ENCODE results near the gene WRAP53. TPM values are rescaled to one million over a fixed set of nuclear protein-coding genes. Genes with fewer than 3 reads are reported as not detected.
A peak's percentile ranks its signal among the peaks of the same experiment; 100 is the strongest.

Gene WRAP53
- total RNA-seq, 1 donor from 2014 or later: 11.8 TPM

- FAIRE-seq (no peak), DNase-seq (ENCODE audit: low spot score in 2 of 2) (no peak)
Observed at GRCh38 chr17:7707446-7707845, 19.2 kb downstream of the WRAP53 start.

- FAIRE-seq (no peak), DNase-seq (ENCODE audit: low spot score in 2 of 2) (no peak)
Observed at GRCh38 chr17:7707858-7708750, 19.8 kb downstream of the WRAP53 start.

GRCh38 chr17:7709031-7709430, 20.8 kb downstream of the WRAP53 start:
- FAIRE-seq (no peak), DNase-seq (ENCODE audit: low spot score in 2 of 2) (no peak)

GRCh38 chr17:7710301-7710700, 22.0 kb downstream of the WRAP53 start:
- DNase-seq (ENCODE audit: low spot score in 2 of 2): no peak

GRCh38 chr17:7711051-7711755, 22.9 kb downstream of the WRAP53 start:
- DNase-seq (ENCODE audit: low spot score in 2 of 2): no peak
- FAIRE-seq: no peak

More at GRCh38 chr17:7710301-7710700, 22.0 kb downstream of the WRAP53 start:
- FAIRE-seq: no peak

- FAIRE-seq (no peak), DNase-seq (ENCODE audit: low spot score in 2 of 2) (no peak)
Observed at GRCh38 chr17:7712111-7712771, 24.0 kb downstream of the WRAP53 start.

GRCh38 chr17:7713782-7714181, 25.5 kb downstream of the WRAP53 start:
- FAIRE-seq (no peak), DNase-seq (ENCODE audit: low spot score in 2 of 2) (no peak)

GRCh38 chr17:7714721-7715594, 26.7 kb downstream of the WRAP53 start:
- DNase-seq (ENCODE audit: low spot score in 2 of 2) (no peak), FAIRE-seq (no peak)

- DNase-seq (ENCODE audit: low spot score in 2 of 2) (no peak), FAIRE-seq (no peak)
Observed at GRCh38 chr17:7715936-7716886, 27.9 kb downstream of the WRAP53 start.

GRCh38 chr17:7716901-7717755, 28.9 kb downstream of the WRAP53 start, which contains the start of gene DNAH2:
Gene DNAH2 (plus strand): TSS chr17:7717744. CDS start chr17:7719735, 1,991 bp downstream.
- no peak for FAIRE-seq
- DNase-seq (ENCODE audit: low spot score in 2 of 2): peak; percentile 61 to 74

GRCh38 chr17:7717756-7718350, 29.6 kb downstream of the WRAP53 start:
- FAIRE-seq: no peak

GRCh38 chr17:7719661-7720060, 31.4 kb downstream of the WRAP53 start:
- DNase-seq (ENCODE audit: low spot score in 2 of 2) (no peak), FAIRE-seq (no peak)

More at GRCh38 chr17:7717756-7718350, 29.6 kb downstream of the WRAP53 start:
- DNase-seq (ENCODE audit: low spot score in 2 of 2): no peak

GRCh38 chr17:7720125-7720524, 31.8 kb downstream of the WRAP53 start:
- DNase-seq (ENCODE audit: low spot score in 2 of 2) (no peak), FAIRE-seq (no peak)

- FAIRE-seq: no peak
Observed at GRCh38 chr17:7721612-7722011, 33.3 kb downstream of the WRAP53 start.

GRCh38 chr17:7727886-7728285, 39.6 kb downstream of the WRAP53 start:
- no peak for FAIRE-seq
- no peak for DNase-seq (ENCODE audit: low spot score in 2 of 2)

More at GRCh38 chr17:7721612-7722011, 33.3 kb downstream of the WRAP53 start:
- DNase-seq (ENCODE audit: low spot score in 2 of 2): no peak

- no peak for DNase-seq (ENCODE audit: low spot score in 2 of 2)
Observed at GRCh38 chr17:7729816-7730215, 41.5 kb downstream of the WRAP53 start.

GRCh38 chr17:7732981-7733539, 44.8 kb downstream of the WRAP53 start:
- FAIRE-seq: no peak
- DNase-seq (ENCODE audit: low spot score in 2 of 2): no peak

More at GRCh38 chr17:7729816-7730215, 41.5 kb downstream of the WRAP53 start:
- FAIRE-seq: no peak

All from frontal cortex (tissue), 4 donors.